OCI-LY7 (cell line): ENCODE results near the gene CNBD2.

Experiments
- CTCF ChIP-seq: fragments of 200-600 bp; sonication (generic); conservative IDR thresholded peaks from 2 replicates; pipeline ENCODE4 v1.5.1; 2014; ENCODE audit warnings: mild to moderate bottlenecking, antibody characterized with exemption, low read length, moderate library complexity, mixed read lengths
- EZH2phosphoT487 ChIP-seq: fragments of 200-600 bp; sonication (generic); IDR thresholded peaks from 2 replicates; pipeline ENCODE4 v1.6.1; 2018; ENCODE audit warnings: low read depth, borderline replicate concordance, mild to moderate bottlenecking, mixed run types, antibody characterized with exemption, low read length, moderate library complexity, mixed read lengths

DNA sequence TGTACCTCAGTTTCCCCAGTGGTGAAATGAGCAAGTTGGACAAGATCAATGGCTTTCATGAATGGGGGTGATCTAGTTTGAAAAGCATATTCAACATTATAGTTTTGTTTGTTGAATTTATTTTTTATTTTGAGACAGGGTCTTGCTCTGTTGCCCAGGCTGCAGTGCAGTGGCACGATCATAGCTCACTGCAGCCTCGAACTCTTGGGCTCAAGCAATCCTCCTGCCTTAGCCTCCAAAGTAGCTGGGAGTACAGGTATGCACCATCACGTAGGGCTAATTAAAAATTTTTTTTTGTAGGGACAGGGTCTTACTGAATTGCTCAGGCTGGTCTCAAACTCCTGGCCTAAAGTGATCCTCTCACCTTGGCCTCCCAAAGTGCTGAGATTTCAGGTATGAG lies 63.4 kb downstream of the CNBD2 start:
- TF ChIP-seq CTCF (no peak), EZH2phosphoT487 (no peak)
